ENCODE data around the gene TRERF1. TPM values are rescaled to one million over a fixed set of nuclear protein-coding genes. Genes with fewer than 3 reads are reported as not detected.

Gene TRERF1
- total RNA-seq, 4 donors from 2014 or later, result 6.9 to 12.1 (median 8.8) TPM

DNA sequence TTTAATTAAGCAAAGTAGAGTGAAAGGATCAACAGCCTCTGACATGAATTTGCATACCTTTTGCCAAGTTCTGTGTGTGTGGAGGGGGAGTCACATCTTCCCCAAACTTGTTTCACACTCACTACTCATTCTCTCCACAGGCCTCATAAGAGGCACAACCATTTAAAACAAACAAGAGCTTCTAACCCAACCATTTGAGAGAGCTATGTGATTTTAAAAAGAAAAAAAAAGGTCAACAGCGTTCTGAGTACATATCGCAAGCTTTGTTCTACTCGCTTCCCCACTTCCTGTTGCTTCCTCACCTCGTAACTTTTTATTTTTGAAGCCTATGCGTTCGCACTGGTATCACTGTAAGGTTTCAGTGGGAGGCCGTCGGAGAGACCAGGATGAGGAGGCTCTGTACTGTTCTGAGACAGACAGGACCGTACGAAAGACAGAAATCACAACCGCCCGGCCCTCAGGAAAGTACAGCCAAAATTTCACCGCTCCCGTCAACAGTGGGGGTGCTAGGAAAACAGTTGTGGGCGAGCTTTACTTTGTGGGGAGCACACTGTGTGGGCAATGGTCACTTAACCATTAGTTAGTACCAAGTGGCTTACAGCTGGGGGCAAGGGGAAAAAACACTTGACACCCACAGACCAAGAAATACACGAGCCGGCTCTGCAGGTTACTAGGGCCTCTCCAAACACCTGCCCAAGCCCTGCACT, 61.3 kb downstream of the TRERF1 start:
- 85 to 90% methylated on average over 17 of the region's 17 CpGs for WGBS, 2 donors
- TF ChIP-seq, protein P1, sequence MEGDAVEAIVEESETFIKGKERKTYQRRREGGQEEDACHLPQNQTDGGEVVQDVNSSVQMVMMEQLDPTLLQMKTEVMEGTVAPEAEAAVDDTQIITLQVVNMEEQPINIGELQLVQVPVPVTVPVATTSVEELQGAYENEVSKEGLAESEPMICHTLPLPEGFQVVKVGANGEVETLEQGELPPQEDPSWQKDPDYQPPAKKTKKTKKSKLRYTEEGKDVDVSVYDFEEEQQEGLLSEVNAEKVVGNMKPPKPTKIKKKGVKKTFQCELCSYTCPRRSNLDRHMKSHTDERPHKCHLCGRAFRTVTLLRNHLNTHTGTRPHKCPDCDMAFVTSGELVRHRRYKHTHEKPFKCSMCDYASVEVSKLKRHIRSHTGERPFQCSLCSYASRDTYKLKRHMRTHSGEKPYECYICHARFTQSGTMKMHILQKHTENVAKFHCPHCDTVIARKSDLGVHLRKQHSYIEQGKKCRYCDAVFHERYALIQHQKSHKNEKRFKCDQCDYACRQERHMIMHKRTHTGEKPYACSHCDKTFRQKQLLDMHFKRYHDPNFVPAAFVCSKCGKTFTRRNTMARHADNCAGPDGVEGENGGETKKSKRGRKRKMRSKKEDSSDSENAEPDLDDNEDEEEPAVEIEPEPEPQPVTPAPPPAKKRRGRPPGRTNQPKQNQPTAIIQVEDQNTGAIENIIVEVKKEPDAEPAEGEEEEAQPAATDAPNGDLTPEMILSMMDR (IDR thresholded peaks at IDR 0.05), result no peak
- no peak for DNase-seq (ENCODE audit: low spot score in 2 of 2)
- intact Hi-C loops (cut with DNase I; ENCODE audit: low total_unique reads), result loop anchor here (5.0 kb wide), 1 partner anchor 447 kb away; no protein-coding TSS in a partner anchor
- H3K4me3 ChIP-seq (ENCODE audit: low read depth, poor library complexity, severe bottlenecking), result no peak overlapping the region

DNA sequence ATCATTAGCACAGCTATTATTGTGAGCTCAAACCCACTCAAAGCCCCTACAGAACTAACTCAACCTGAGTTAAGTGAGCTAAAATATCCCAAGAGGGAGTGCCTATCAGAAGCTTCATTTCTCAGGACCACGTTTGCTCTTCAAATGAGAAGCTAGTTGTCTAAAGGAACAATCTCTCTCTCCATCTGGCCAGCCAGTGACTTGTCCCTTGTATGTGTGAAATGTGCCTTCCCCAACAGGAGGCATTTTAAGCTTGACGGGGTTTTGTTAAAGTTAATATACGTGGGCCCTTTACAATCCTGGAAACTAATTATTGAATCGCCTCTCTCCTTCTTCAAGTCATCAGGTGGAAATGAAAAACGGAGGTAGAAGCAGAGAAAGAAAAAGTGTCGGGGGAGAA, 62.0 kb downstream of the TRERF1 start:
- DNase-seq (ENCODE audit: low spot score in 2 of 2), result no peak
- WGBS, 2 donors, result 86 to 87% methylated on average over 6 of the region's 6 CpGs
- no peak overlapping the region for H3K4me3 ChIP-seq (ENCODE audit: low read depth, poor library complexity, severe bottlenecking)
- no peak for TF ChIP-seq POLR2A (IDR thresholded peaks at IDR 0.05)
- TF ChIP-seq, protein P1 (IDR thresholded peaks at IDR 0.05), result no peak
- intact Hi-C loops (cut with DNase I; ENCODE audit: low total_unique reads), result loop anchor here (5.0 kb wide), 1 partner anchor 448 kb away; no protein-coding TSS in a partner anchor

DNA sequence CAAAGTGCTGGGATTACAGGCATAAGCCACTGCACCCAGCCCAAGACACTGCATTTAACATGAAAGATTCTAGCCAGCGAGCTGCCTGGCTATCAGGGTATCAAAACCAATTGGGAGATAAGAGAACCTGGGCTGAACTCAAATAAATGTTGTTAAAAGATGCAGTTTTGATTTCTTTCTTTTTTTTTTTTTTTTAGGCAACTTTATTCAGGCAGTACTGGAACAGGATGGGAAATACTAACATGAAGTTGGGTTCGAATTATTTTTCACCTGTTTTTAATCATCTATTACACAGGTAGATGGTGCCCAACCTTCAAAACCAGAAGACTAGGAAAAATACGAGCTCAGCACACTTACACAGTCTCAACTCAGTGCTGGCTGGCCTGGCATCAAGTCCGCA, 63.7 kb downstream of the TRERF1 start:
- WGBS, 2 donors, result 57 to 59% methylated on average over 4 of the region's 4 CpGs
- TF ChIP-seq, protein P1 (IDR thresholded peaks at IDR 0.05), result no peak
- no peak for TF ChIP-seq POLR2A (IDR thresholded peaks at IDR 0.05)
- intact Hi-C loops (cut with DNase I; ENCODE audit: low total_unique reads), result no loop called here
- no peak overlapping the region for H3K4me3 ChIP-seq (ENCODE audit: low read depth, poor library complexity, severe bottlenecking)
- DNase-seq (ENCODE audit: low spot score in 2 of 2), result no peak

DNA sequence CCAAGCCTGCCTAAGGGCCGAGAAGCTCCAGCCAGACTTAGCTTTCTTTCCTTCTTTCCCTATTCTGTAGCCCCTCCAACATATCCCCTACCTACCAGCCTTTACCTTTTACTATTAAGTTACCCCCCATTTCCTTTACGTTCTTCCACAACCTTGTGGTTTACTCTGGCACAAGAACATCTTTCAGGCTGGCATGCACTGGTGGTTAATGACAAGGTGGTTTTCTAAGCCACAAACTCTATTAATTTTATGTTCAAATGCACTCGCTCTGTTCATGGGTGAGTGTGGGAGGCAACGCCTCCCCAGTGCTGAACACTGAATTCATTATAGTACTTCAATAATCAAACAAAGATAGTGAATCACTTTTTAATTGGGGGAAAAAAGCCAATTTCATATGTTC, 64.4 kb downstream of the TRERF1 start:
- intact Hi-C loops (cut with DNase I; ENCODE audit: low total_unique reads), result no loop called here
- no peak overlapping the region for H3K4me3 ChIP-seq (ENCODE audit: low read depth, poor library complexity, severe bottlenecking)
- no peak for DNase-seq (ENCODE audit: low spot score in 2 of 2)
- TF ChIP-seq, protein P1 (IDR thresholded peaks at IDR 0.05), result no peak
- TF ChIP-seq POLR2A (IDR thresholded peaks at IDR 0.05), result no peak
- WGBS, 2 donors, result 67 to 70% methylated on average over 4 of the region's 4 CpGs

DNA sequence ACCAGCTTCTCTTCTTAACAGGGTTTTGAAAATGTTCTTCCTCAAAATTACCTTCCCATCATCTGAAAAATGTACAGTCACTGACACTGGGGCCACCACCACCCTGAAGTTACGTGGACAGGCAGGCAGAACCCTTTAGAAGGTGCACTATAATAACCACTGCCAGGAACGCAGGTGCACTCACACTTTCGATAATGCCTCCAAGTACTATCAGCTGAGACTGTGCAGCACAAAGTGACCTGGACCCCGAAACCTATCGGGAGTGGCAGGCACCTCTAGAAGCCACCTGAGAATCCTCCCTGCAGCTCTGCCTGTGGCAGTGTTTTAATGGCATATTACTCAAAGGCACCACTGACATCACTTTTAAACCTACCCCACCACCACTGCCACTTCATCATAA, 66.4 kb downstream of the TRERF1 start:
- H3K4me3 ChIP-seq (ENCODE audit: low read depth, poor library complexity, severe bottlenecking), result no peak overlapping the region
- DNase-seq (ENCODE audit: low spot score in 2 of 2), result no peak
- TF ChIP-seq POLR2A (IDR thresholded peaks at IDR 0.05), result no peak
- TF ChIP-seq, protein P1 (IDR thresholded peaks at IDR 0.05), result no peak
- intact Hi-C loops (cut with DNase I; ENCODE audit: low total_unique reads), result no loop called here
- 70 to 75% methylated on average over 5 of the region's 5 CpGs for WGBS, 2 donors

Data from lower leg skin (tissue), 4 donors.